Nephron progenitor cell (in vitro differentiated cells): ENCODE results near the gene RPTOR.

ENCODE experiments used
- DNase-seq: peaks from one replicate; pipeline ENCODE4 v3.0.0; 2021
- H3K27ac Mint-ChIP-seq: 2 replicates; pipeline ENCODE4 v1.8.0; 2021; ENCODE audit warnings: mild to moderate bottlenecking, moderate library complexity, mixed read lengths
- H3K27me3 Mint-ChIP-seq: 2 replicates; pipeline ENCODE4 v1.8.0; 2021; ENCODE audit warnings: mild to moderate bottlenecking, low read depth, mixed read lengths; ENCODE audit not compliant: poor library complexity
- H3K36me3 Mint-ChIP-seq: 2 replicates; pipeline ENCODE4 v1.8.0; 2021; ENCODE audit warnings: low read depth, mixed read lengths
- H3K4me1 Mint-ChIP-seq: 2 replicates; pipeline ENCODE4 v1.8.0; 2021; ENCODE audit warnings: mixed read lengths
- H3K4me3 Mint-ChIP-seq: 2 replicates; pipeline ENCODE4 v1.8.0; 2021; ENCODE audit warnings: mild to moderate bottlenecking, moderate library complexity, mixed read lengths
- H3K9me3 Mint-ChIP-seq: 2 replicates; pipeline ENCODE4 v1.8.0; 2021; ENCODE audit warnings: mild to moderate bottlenecking, moderate library complexity, mixed read lengths
- TF ChIP-seq, protein P1 (sequence below): fragments of 200-600 bp; sonication (generic); IDR thresholded peaks from 2 replicates; pipeline ENCODE4 v1.5.0; 2021; ENCODE audit warnings: antibody characterized with exemption

RPTOR gene

DNA sequence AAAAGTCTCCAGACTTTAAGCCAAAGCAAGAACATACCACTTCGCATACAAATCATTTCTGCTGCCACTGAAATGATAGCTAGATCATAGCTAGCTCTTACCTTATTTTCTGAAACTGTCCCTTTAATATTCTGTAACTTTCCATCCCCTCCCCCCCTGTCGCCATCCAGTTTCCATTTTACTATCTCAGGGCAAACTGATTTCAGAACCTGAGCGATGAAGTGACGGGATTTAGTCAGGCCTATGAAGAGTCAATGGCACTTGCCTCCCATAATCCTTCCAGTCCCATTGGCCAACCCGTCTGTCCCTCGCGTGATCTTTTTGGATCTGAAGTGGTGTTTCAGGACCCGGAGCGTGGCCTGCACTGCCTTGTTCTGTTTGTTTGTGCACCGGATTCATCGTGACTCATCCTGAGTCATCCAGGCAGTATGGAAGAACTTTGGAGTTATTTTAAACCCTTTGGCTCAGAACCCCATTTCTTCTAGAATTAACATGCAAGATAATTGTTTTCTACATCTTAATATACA lies 247.2 kb downstream of the RPTOR start:
- no peak for DNase-seq
- Mint-ChIP-seq H3K36me3 (peaks cover 49% of the 10 kb centered on the region), H3K9me3 (peaks cover 16% of the 10 kb centered on the region), H3K4me3 (no peak overlapping the region), H3K4me1 (peaks cover 50% of the 10 kb centered on the region), H3K27me3 (no peaks in the 10 kb centered on the region), H3K27ac (no peak overlapping the region)
- TF ChIP-seq, protein P1, sequence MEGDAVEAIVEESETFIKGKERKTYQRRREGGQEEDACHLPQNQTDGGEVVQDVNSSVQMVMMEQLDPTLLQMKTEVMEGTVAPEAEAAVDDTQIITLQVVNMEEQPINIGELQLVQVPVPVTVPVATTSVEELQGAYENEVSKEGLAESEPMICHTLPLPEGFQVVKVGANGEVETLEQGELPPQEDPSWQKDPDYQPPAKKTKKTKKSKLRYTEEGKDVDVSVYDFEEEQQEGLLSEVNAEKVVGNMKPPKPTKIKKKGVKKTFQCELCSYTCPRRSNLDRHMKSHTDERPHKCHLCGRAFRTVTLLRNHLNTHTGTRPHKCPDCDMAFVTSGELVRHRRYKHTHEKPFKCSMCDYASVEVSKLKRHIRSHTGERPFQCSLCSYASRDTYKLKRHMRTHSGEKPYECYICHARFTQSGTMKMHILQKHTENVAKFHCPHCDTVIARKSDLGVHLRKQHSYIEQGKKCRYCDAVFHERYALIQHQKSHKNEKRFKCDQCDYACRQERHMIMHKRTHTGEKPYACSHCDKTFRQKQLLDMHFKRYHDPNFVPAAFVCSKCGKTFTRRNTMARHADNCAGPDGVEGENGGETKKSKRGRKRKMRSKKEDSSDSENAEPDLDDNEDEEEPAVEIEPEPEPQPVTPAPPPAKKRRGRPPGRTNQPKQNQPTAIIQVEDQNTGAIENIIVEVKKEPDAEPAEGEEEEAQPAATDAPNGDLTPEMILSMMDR: no peak

- peaks cover 52% of the 10 kb centered on the region for H3K4me1 Mint-ChIP-seq
- peaks cover 16% of the 10 kb centered on the region for H3K9me3 Mint-ChIP-seq
- no peak for DNase-seq
- H3K36me3 Mint-ChIP-seq: peaks cover 51% of the 10 kb centered on the region
- H3K27ac Mint-ChIP-seq: no peak overlapping the region
- TF ChIP-seq, protein P1: no peak
- no peaks in the 10 kb centered on the region for H3K27me3 Mint-ChIP-seq
- H3K4me3 Mint-ChIP-seq: no peak overlapping the region
These were observed 247.7 kb downstream of the RPTOR start for GRCh38 chr17:80792373-80792781.

DNA sequence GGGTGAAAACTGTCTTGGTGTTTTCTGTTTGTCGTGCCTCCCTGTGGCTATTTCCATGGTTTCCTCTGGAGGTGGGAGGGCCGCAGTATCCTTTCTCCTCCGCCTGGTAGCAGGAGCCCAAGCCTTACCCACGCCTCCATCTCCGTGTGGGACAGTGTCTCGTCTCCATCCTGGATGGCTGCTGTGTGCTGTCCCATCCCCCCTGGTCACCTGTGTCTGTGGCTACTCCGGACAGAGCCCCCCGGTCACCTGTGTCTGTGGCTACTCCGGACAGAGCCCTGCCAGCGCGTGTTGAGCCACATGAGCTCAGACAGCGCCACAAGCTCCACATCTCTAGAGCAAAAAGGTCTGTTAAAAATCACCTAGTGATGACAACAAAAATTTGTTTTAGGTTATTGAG lies 248.8 kb downstream of the RPTOR start:
- H3K27ac Mint-ChIP-seq: peak overlapping the region; percentile 87

GRCh38 chr17:80793851-80794267 lies 249.2 kb downstream of the RPTOR start:
- H3K4me3 Mint-ChIP-seq: no peak overlapping the region
- H3K27ac Mint-ChIP-seq: no peak overlapping the region
- H3K4me1 Mint-ChIP-seq: peaks cover 60% of the 10 kb centered on the region
- H3K9me3 Mint-ChIP-seq: peaks cover 8% of the 10 kb centered on the region
- TF ChIP-seq, protein P1: no peak
- no peaks in the 10 kb centered on the region for H3K27me3 Mint-ChIP-seq
- peaks cover 48% of the 10 kb centered on the region for H3K36me3 Mint-ChIP-seq
- DNase-seq: no peak

More for the DNA sequence above, 248.8 kb downstream of the RPTOR start:
- H3K4me1 Mint-ChIP-seq: peaks cover 60% of the 10 kb centered on the region
- H3K27me3 Mint-ChIP-seq: no peaks in the 10 kb centered on the region
- no peak overlapping the region for H3K4me3 Mint-ChIP-seq
- H3K36me3 Mint-ChIP-seq: peaks cover 50% of the 10 kb centered on the region
- peaks cover 10% of the 10 kb centered on the region for H3K9me3 Mint-ChIP-seq
- no peak for DNase-seq
- TF ChIP-seq, protein P1: no peak

DNA sequence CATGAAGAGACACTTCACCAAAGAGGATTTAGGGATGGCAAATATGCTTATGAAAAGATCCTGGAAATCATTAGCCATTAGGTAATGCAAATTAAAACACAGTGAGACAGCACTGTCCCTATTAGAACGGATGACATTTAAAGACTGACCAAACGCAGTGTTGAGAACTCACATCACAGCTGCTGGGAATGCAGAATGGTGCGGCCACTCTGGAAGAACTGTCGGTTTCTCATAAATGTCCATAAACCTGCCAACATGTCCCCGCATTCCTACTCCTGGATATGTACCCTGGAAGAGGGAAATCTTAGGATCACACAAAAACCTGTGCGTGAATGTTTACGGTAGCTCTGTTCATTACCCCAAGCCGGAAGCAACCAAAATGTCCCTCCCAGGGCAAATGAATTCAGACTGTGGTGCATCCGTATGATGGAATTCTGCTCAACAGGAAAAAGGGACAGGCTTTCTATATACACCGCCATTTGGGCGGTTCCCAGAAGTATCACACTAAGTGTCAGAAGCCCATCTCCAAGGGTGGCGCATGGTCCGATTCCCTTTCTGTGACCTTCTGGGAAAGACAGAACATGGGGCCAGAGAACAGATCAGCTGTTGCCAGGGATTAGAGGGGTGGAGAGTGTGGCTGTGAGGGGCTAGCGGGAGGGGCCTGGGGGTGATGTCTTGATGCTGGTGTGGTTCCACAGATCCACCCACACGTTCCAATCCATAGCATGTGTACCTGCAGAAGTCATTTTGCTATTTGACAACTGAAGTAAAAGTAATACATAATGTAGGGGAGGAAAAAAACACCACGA lies 249.8 kb downstream of the RPTOR start:
- TF ChIP-seq, protein P1: no peak
- peaks cover 53% of the 10 kb centered on the region for H3K36me3 Mint-ChIP-seq
- H3K27me3 Mint-ChIP-seq: no peaks in the 10 kb centered on the region
- H3K4me1 Mint-ChIP-seq: peaks cover 60% of the 10 kb centered on the region
- H3K27ac Mint-ChIP-seq: peak overlapping the region; percentile 7
- no peak overlapping the region for H3K4me3 Mint-ChIP-seq
- peaks cover 8% of the 10 kb centered on the region for H3K9me3 Mint-ChIP-seq
- DNase-seq: no peak
